ENCODE data around the gene ST8SIA2. TPM values are rescaled to one million over a fixed set of nuclear protein-coding genes. Genes with fewer than 3 reads are reported as not detected.

Gene ST8SIA2
- total and polyA plus RNA-seq, 10 of the 15 experiments (the other 5 are each of a cell fraction or from before 2014, with no cell fraction given), result not detected

DNA sequence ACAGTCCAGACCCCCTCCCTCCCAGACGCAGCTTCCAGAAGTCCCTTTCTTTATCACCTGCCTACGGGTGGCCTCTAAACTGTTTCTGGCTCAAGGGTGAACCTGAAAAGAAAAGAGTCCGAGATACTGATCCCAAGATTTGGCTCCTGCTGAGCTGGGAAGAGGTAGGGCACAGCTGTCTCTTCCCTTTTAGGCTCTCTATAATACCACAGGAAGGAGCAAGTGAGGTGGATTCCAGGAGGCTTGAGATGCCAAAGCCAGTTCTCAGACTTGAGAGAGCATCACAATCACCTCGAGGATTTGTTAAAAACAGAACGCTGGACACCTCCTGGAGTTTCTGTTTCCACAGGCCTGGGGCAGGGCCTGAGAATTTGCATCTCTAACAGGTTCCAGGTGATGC, 12.3 kb downstream of the ST8SIA2 start:
- no peaks in the 10 kb centered on the region for H3K36me3 ChIP-seq (ENCODE audit: control insufficient read depth in 2 of 2, insufficient read depth in 2 of 2, low read length in 1 of 2)
- no peaks in the 10 kb centered on the region for H4K20me1 ChIP-seq (ENCODE audit: control insufficient read depth, insufficient read depth)
- WGBS (ENCODE audit: insufficient coverage, insufficient replicate concordance, low lambda C conversion rate, missing lambda C conversion rate), result 8% methylated on average over 5 of the region's 5 CpGs
- H3K4me2 ChIP-seq (ENCODE audit: control insufficient read depth, insufficient read depth), result no peak overlapping the region
- in situ Hi-C loops (cut with MboI), result no loop called here
- intact Hi-C loops (cut with micrococcal nuclease; ENCODE audit: unreplicated experiment), result no loop called here
- TF ChIP-seq DPF2 (IDR thresholded peaks at IDR 0.05), result no peak
- TF ChIP-seq IKZF1 (conservative IDR thresholded peaks at IDR 0.05), result no peak
- no peak for TF ChIP-seq ZNF384 (IDR thresholded peaks at IDR 0.05; ENCODE audit: borderline replicate concordance, low read depth, low read length)
- no peak for TF ChIP-seq YBX1 (IDR thresholded peaks at IDR 0.05)
- TF ChIP-seq, protein P1, sequence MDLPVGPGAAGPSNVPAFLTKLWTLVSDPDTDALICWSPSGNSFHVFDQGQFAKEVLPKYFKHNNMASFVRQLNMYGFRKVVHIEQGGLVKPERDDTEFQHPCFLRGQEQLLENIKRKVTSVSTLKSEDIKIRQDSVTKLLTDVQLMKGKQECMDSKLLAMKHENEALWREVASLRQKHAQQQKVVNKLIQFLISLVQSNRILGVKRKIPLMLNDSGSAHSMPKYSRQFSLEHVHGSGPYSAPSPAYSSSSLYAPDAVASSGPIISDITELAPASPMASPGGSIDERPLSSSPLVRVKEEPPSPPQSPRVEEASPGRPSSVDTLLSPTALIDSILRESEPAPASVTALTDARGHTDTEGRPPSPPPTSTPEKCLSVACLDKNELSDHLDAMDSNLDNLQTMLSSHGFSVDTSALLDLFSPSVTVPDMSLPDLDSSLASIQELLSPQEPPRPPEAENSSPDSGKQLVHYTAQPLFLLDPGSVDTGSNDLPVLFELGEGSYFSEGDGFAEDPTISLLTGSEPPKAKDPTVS (IDR thresholded peaks at IDR 0.05; ENCODE audit: low read depth, low read length), result no peak
- ChIA-PET RAD21 (ENCODE audit: unreplicated experiment) (no interaction called here), SMC1A (ENCODE audit: uncharacterized antibody, unreplicated experiment) (no interaction called here), POLR2A (no interaction called here), CTCF (no interaction called here)
- H3K9me3 ChIP-seq (replicated peaks; ENCODE audit: control insufficient read depth, insufficient read depth, low read length), result no peaks in the 10 kb centered on the region
- no peak for ATAC-seq
- FAIRE-seq, result no peak
- H3K9ac ChIP-seq (ENCODE audit: control insufficient read depth, insufficient read depth, low read length), result no peak overlapping the region
- DNase-seq (ENCODE audit: low read depth, low spot score), result no peak
- no peak overlapping the region for H3K4me3 ChIP-seq
- H3K79me2 ChIP-seq (ENCODE audit: control insufficient read depth, insufficient read depth, low read length), result no peaks in the 10 kb centered on the region
- H3K27me3 ChIP-seq (replicated peaks in 1 of 2; ENCODE audit: control insufficient read depth in 2 of 2, insufficient read depth in 2 of 2, low read length in 1 of 2), result peaks cover 0 to 3% of the 10 kb centered on the region in 2 experiments; a peak in 2 of 4 replicates
- H3K27ac ChIP-seq (ENCODE audit: control insufficient read depth, insufficient read depth), result no peak overlapping the region
- no TSS peak for BruUV-seq (replicated peaks)
- no peaks in the 10 kb centered on the region for H3K4me1 ChIP-seq (ENCODE audit: control insufficient read depth, insufficient read depth, low read length)
- no peak overlapping the region for H2AFZ ChIP-seq (ENCODE audit: control insufficient read depth, low read depth, low read length)

DNA sequence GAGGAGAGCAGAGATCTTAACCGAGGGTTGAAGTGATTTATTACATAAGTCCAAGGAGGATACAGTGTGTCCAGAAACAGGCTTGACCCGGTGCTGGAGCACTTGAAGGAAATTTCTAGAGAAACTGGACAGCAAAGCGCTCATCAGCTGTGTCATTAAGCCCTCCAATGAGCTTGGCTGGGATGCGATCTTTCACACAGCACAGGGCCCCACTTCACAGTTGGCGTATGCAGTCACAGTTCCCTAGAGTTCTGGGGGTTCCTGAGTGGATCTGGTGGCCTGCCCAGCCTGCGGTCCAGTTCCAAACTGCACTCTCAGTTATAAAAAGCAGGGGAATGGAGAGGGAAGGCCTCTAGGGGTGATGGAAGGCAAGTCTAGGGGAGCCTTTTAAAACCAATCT, 13.6 kb downstream of the ST8SIA2 start:
- FAIRE-seq (no peak), ATAC-seq (no peak), DNase-seq (ENCODE audit: low read depth, low spot score) (no peak)
- intact Hi-C loops (cut with micrococcal nuclease; ENCODE audit: unreplicated experiment) (no loop called here), in situ Hi-C loops (cut with MboI) (no loop called here)
- CTCF ChIA-PET, result interaction anchor here (0.7 kb wide), 1 partner anchor 329 kb away, joined by 4 read pairs; no protein-coding TSS in a partner anchor
- H3K9ac ChIP-seq (ENCODE audit: control insufficient read depth, insufficient read depth, low read length), result no peak overlapping the region
- H3K4me2 ChIP-seq (ENCODE audit: control insufficient read depth, insufficient read depth), result no peak overlapping the region
- H4K20me1 ChIP-seq (ENCODE audit: control insufficient read depth, insufficient read depth), result no peaks in the 10 kb centered on the region
- POLR2A ChIA-PET, result no interaction called here
- no peak for TF ChIP-seq FOXM1 (IDR thresholded peaks at IDR 0.05; ENCODE audit: low read depth, low read length)
- no peak overlapping the region for H2AFZ ChIP-seq (ENCODE audit: control insufficient read depth, low read depth, low read length)
- H3K9me3 ChIP-seq (replicated peaks; ENCODE audit: control insufficient read depth, insufficient read depth, low read length), result no peaks in the 10 kb centered on the region
- no peak overlapping the region for H3K4me3 ChIP-seq
- H3K27ac ChIP-seq (ENCODE audit: control insufficient read depth, insufficient read depth), result no peak overlapping the region
- RAD21 ChIA-PET (ENCODE audit: unreplicated experiment), result no interaction called here
- WGBS (ENCODE audit: insufficient coverage, insufficient replicate concordance, low lambda C conversion rate, missing lambda C conversion rate), result 31% methylated on average over 6 of the region's 6 CpGs
- H3K27me3 ChIP-seq (replicated peaks in 1 of 2; ENCODE audit: control insufficient read depth in 2 of 2, insufficient read depth in 2 of 2, low read length in 1 of 2), result peaks cover 0 to 3% of the 10 kb centered on the region in 2 experiments; a peak in 2 of 4 replicates
- no peaks in the 10 kb centered on the region for H3K4me1 ChIP-seq (ENCODE audit: control insufficient read depth, insufficient read depth, low read length)
- BruUV-seq (replicated peaks), result no TSS peak
- no peaks in the 10 kb centered on the region for H3K79me2 ChIP-seq (ENCODE audit: control insufficient read depth, insufficient read depth, low read length)
- SMC1A ChIA-PET (ENCODE audit: uncharacterized antibody, unreplicated experiment), result interaction anchor here (0.6 kb wide), 1 partner anchor 152 kb away, joined by 3 read pairs; no protein-coding TSS in a partner anchor
- no peaks in the 10 kb centered on the region for H3K36me3 ChIP-seq (ENCODE audit: control insufficient read depth in 2 of 2, insufficient read depth in 2 of 2, low read length in 1 of 2)
